Activated naive CD8-positive, alpha-beta T cell treated with anti-CD3 and anti-CD28 coated beads, Interleukin-2, amount 10 ng/mL, durations not matched to agents 7 days and 5 days (primary cell): ENCODE results near the gene MOV10L1. TPM values are rescaled to one million over a fixed set of nuclear protein-coding genes. Genes with fewer than 3 reads are reported as not detected.

Experiments
- ATAC-seq: fragments of 150-1000 bp; cut with Tn5 transposase; one replicate; pipeline ENCODE4 v1.10.0; 2021; ENCODE audit warnings: low read depth, moderate library complexity
- POLR2A ChIA-PET: fragments of 350-600 bp; sonication (Branson Sonifier 250); formaldehyde crosslinking; loops from one replicate; lab custom pipeline; 2021; ENCODE audit warnings: antibody characterized with exemption; lab: Charles Lee
- DNase-seq: peaks from one replicate; pipeline ENCODE4 v3.0.0; 2021
- H3K27ac Mint-ChIP-seq: one replicate; pipeline ENCODE4 v1.8.0; 2022; ENCODE audit warnings: mild to moderate bottlenecking, mixed read lengths
- H3K27me3 Mint-ChIP-seq: one replicate; pipeline ENCODE4 v1.8.0; 2022; ENCODE audit warnings: mild to moderate bottlenecking, moderate library complexity, mixed read lengths
- H3K36me3 Mint-ChIP-seq: one replicate; pipeline ENCODE4 v1.8.0; 2021; ENCODE audit warnings: mild to moderate bottlenecking, mixed read lengths
- H3K4me1 Mint-ChIP-seq: one replicate; pipeline ENCODE4 v1.8.0; 2021; ENCODE audit warnings: mixed read lengths
- H3K4me3 Mint-ChIP-seq: one replicate; pipeline ENCODE4 v1.8.0; 2022; ENCODE audit warnings: mild to moderate bottlenecking, moderate library complexity, mixed read lengths
- H3K9me3 Mint-ChIP-seq: one replicate; pipeline ENCODE4 v1.8.0; 2021; ENCODE audit warnings: mixed read lengths
- total RNA-seq, 2 experiments: library from RNA; stranded (reverse); gene quantifications; one replicate each; pipeline ENCODE4 v1.2.3, GENCODE V29; 2021

MOV10L1 gene
- total RNA-seq, 2 experiments from 2014 or later, result not detected

- POLR2A ChIA-PET, result no interaction called here
- DNase-seq (no peak), ATAC-seq (no peak)
- no peak overlapping the region for H3K4me3 Mint-ChIP-seq
- H3K27ac Mint-ChIP-seq, result no peak overlapping the region
- peaks cover 2% of the 10 kb centered on the region for H3K4me1 Mint-ChIP-seq
- H3K27me3 Mint-ChIP-seq, result peaks cover 14% of the 10 kb centered on the region
- H3K9me3 Mint-ChIP-seq, result no peaks in the 10 kb centered on the region
- no peaks in the 10 kb centered on the region for H3K36me3 Mint-ChIP-seq
Measured at GRCh38 chr22:50063589-50064393, 26.0 kb upstream of the MOV10L1 start.

GRCh38 chr22:50064453-50064852 is 25.4 kb upstream of the MOV10L1 start:
- peaks cover 2% of the 10 kb centered on the region for H3K4me1 Mint-ChIP-seq
- H3K4me3 Mint-ChIP-seq, result no peak overlapping the region
- peaks cover 7% of the 10 kb centered on the region for H3K27me3 Mint-ChIP-seq
- POLR2A ChIA-PET, result no interaction called here
- no peak for DNase-seq
- ATAC-seq, result no peak
- H3K36me3 Mint-ChIP-seq, result no peaks in the 10 kb centered on the region
- no peaks in the 10 kb centered on the region for H3K9me3 Mint-ChIP-seq
- no peak overlapping the region for H3K27ac Mint-ChIP-seq

GRCh38 chr22:50067244-50067643 is 22.6 kb upstream of the MOV10L1 start:
- no peak overlapping the region for H3K27ac Mint-ChIP-seq
- DNase-seq, result no peak
- H3K4me3 Mint-ChIP-seq, result no peak overlapping the region
- POLR2A ChIA-PET, result no interaction called here
- no peak for ATAC-seq
- no peaks in the 10 kb centered on the region for H3K36me3 Mint-ChIP-seq
- no peaks in the 10 kb centered on the region for H3K9me3 Mint-ChIP-seq
- no peaks in the 10 kb centered on the region for H3K27me3 Mint-ChIP-seq
- no peaks in the 10 kb centered on the region for H3K4me1 Mint-ChIP-seq

GRCh38 chr22:50068096-50068495 is 21.7 kb upstream of the MOV10L1 start:
- no peak for ATAC-seq
- Mint-ChIP-seq H3K4me3 (no peak overlapping the region), H3K4me1 (no peaks in the 10 kb centered on the region), H3K9me3 (no peaks in the 10 kb centered on the region), H3K27me3 (no peaks in the 10 kb centered on the region), H3K36me3 (no peaks in the 10 kb centered on the region), H3K27ac (no peak overlapping the region)
- DNase-seq, result no peak
- POLR2A ChIA-PET, result no interaction called here

DNA sequence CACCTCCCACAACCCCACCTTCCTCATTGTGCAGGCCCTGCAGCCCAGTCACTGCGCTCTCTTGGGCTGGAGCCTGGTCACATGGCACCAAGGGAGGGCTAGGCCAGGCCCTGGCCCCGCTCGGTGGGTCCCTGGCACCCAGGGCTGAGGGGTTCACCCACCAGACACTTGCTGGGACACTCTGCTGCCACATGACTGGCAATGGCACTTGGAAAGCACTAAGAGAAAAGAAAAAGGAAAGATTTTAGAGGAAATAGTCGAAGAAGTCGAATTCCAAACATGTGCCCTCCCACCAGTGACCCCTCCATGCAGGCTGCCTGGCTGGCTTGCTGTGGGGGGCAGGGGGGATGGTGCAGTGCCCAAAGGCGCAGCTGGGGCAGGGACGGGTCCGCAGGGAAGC is 19.4 kb upstream of the MOV10L1 start:
- H3K27ac Mint-ChIP-seq, result no peak overlapping the region

DNA sequence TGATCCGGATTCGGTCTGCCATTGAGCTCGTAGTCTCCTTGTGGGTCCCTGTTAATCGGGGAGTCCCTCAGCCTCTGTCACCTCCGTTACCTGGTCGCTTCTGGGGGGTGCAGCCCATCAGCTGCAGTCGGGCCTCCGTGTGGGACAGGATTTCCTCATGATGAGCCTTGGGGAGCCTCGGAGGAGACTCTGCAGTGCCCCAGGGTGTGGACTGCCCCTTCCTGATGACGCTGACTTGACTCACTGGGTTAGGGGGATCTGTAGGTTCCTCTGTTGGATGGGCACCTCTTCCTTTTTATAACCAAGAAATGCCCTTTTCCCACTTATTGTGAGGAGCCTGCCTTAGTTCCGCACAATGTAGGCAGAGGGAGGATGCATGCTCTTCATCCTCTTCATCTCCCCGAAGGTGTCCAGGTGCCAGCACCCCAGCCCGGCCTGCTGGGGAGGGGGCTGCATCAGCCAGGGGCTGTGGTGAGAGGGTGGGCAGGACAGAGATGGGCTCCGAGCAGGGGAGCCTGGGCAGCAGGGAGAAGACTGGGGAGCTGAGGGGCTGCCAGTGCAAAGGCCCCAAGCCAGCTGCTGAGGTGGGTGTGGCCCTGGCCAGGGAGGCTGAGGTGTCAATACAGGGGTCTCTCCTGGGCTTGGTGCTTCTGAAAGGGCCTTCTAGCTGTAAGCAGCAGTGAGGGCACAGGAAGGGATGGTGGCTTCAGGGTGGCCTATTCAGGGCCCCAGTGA is 18.2 kb upstream of the MOV10L1 start:
- POLR2A ChIA-PET, result interaction anchor here (1.0 kb wide), 1 partner anchor 41 kb away, joined by 3 read pairs; no protein-coding TSS in a partner anchor
- Mint-ChIP-seq H3K4me1 (no peaks in the 10 kb centered on the region), H3K36me3 (no peaks in the 10 kb centered on the region), H3K27me3 (no peaks in the 10 kb centered on the region), H3K4me3 (no peak overlapping the region), H3K27ac (no peak overlapping the region), H3K9me3 (no peaks in the 10 kb centered on the region)
- no peak for ATAC-seq
- no peak for DNase-seq

More for the DNA sequence above, 19.4 kb upstream of the MOV10L1 start:
- no peaks in the 10 kb centered on the region for H3K27me3 Mint-ChIP-seq
- ATAC-seq, result no peak
- H3K36me3 Mint-ChIP-seq, result no peaks in the 10 kb centered on the region
- H3K4me1 Mint-ChIP-seq, result no peaks in the 10 kb centered on the region
- H3K4me3 Mint-ChIP-seq, result no peak overlapping the region
- DNase-seq, result no peak
- no peaks in the 10 kb centered on the region for H3K9me3 Mint-ChIP-seq
- POLR2A ChIA-PET, result no interaction called here

DNA sequence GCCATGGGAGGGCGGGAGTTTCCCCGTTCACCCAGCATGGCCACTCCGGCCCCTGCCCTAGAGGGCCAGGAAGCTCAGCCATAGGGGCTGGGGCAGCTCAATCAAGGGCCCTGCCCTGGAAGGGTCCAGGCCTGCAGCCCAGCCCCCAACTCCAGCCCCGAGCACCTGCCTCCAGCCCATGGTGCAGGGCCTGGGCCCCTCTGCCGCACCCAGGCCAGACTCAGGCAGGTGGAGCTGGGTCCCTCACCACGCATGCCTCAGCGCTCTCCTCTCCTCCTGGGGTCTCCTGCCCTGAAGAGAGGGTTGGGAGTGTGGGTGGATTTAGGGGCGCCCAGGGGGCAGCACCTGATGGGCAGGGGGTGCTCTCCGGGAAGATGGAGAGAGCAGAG is 17.6 kb upstream of the MOV10L1 start:
- DNase-seq, result no peak
- no peak overlapping the region for H3K4me3 Mint-ChIP-seq
- H3K36me3 Mint-ChIP-seq, result no peaks in the 10 kb centered on the region
- H3K27me3 Mint-ChIP-seq, result no peaks in the 10 kb centered on the region
- H3K4me1 Mint-ChIP-seq, result no peaks in the 10 kb centered on the region
- H3K27ac Mint-ChIP-seq, result no peak overlapping the region
- POLR2A ChIA-PET, result interaction anchor here (1.0 kb wide), 1 partner anchor 40 kb away, joined by 3 read pairs; no protein-coding TSS in a partner anchor
- H3K9me3 Mint-ChIP-seq, result no peaks in the 10 kb centered on the region
- ATAC-seq, result no peak

DNA sequence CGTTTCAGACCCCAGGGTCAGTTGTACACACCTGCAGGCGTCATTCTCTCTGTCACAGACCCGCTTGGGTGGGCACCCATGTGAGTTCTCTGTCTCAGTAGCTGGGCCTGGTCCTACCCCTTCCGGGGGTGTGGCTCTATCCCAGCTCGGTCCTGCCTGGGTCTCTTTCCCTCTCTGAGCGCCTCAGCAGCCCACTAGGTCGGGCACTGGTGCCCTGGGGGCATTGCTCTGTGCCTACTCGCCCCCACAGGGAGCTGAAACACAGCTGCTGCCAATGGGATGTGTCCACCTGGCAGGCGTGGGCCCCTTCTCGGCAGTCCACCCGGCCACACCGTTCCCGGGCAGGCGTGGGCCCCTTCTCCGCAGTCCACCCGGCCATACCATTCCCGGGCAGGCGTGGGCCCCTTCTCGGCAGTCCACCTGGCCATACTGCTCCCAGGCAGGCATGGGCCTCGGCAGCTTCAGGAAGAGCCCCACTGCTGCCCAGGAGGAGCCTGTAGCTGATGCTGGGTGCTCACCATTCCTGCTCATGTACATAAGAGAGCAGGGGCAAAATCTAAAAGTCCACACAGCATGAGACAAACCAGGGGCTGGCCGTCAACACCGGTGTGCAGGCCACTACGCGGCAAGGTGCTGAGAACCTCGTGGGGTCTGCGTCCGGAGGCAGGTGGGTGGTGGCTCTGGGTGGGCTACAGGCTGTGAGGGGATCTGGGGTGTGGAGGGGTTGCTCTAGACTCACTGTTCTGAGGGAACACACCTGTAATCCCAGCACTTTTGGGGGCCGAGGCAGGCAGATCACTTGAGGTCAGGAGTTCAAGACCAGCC is 16.9 kb upstream of the MOV10L1 start:
- Mint-ChIP-seq H3K9me3 (no peaks in the 10 kb centered on the region), H3K27ac (no peak overlapping the region), H3K36me3 (no peaks in the 10 kb centered on the region), H3K4me3 (no peak overlapping the region), H3K4me1 (no peaks in the 10 kb centered on the region), H3K27me3 (no peaks in the 10 kb centered on the region)
- POLR2A ChIA-PET, result interaction anchor here (1.0 kb wide), 1 partner anchor 39 kb away, joined by 3 read pairs; no protein-coding TSS in a partner anchor
- ATAC-seq (no peak), DNase-seq (no peak)

- ATAC-seq (no peak), DNase-seq (no peak)
- Mint-ChIP-seq H3K27ac (no peak overlapping the region), H3K4me1 (no peaks in the 10 kb centered on the region), H3K36me3 (no peaks in the 10 kb centered on the region), H3K4me3 (no peak overlapping the region), H3K27me3 (no peaks in the 10 kb centered on the region), H3K9me3 (no peaks in the 10 kb centered on the region)
- POLR2A ChIA-PET, result no interaction called here
Measured at GRCh38 chr22:50074056-50074455, 15.8 kb upstream of the MOV10L1 start.

DNA sequence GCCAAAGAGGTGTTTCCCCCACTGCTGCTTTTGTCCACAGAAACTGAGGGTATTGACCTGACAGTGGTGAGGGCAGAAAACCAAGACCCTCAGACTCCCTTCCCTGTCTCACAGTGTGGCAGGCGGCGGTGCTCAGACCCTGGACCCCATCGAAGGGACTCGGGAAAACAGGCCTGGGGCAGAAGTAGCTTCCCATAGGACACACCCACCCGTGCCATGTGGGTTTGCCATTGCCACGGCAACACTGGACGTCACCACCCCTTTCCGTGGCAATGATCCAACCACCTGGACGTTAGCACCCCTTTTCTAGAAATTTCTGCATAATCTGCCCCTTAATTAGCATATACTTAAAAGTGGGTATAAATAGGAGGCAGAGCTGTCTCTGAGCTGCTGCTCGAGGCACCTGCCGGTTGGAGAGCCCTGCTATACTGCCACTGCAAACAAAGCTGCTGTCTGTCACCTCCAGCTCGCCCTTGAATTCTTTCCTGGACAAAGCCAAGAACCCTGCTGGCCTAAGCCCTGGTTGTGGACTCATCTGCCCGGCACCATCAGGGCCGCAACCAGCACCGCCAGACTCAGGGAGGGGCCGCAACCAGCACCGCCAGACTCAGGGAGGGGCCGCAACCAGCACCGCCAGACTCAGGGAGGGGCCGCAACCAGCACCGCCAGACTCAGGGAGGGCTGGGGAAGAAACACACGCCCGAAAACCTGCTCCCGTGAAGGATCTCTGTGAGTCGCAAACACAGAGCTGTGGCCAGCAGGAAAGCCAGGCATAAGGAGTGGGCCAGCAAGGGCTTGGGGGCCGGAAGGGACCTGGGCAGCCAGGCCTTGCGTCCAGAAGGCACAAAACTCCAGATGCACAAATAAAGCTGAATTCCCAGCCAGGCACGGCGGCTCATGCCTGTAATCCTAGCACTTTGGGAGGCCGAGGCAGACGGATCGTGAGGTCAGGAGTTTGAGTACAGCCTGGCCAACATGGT is 15.0 kb upstream of the MOV10L1 start:
- DNase-seq (no peak), ATAC-seq (no peak)
- Mint-ChIP-seq H3K4me3 (no peak overlapping the region), H3K27ac (no peak overlapping the region), H3K9me3 (no peaks in the 10 kb centered on the region), H3K27me3 (no peaks in the 10 kb centered on the region), H3K36me3 (no peaks in the 10 kb centered on the region), H3K4me1 (no peaks in the 10 kb centered on the region)
- POLR2A ChIA-PET, result no interaction called here

DNA sequence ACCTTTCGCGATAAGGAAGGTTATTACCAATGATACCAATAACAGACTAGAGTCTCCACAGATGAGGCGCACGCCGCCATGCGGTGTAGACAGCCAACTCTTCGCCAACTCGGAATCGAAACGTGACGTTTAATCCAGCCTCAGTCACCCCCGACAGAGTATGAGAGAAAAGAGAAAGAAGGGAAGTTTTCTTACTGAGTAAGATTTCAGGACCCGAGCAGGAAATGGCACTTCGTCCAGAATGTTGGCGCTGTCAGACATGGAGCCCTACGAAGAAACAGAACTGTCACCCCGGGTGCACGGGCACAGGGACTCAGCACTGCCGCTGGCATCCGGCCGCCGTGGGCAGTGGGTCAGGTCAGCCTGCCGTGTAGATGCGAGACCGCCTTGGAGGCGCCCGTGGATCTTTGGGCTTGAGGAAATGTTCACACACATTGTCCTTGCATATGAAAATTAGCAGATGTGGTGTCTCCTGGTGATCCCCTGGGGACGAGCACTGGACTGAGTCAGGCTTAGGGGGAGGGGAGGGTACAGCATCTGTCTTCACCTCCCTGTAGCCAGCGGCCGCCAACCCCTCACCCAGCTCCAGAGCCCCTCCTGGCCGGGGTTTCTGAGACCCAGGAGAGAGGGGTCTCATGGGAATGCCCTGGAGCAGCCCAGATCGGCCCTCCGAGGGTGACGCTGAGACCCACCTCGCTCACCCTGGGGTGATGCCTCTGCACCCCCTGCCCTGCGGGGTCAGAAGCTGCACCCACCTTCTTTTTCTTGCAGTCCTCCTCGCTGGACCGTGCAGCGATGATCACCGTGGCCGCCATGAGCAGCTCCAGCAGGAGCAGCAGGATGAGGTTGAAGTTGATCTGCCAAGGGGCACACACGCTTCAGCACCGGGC is 12.9 kb upstream of the MOV10L1 start:
- POLR2A ChIA-PET, result no interaction called here
- Mint-ChIP-seq H3K4me1 (no peaks in the 10 kb centered on the region), H3K36me3 (no peaks in the 10 kb centered on the region), H3K27ac (no peak overlapping the region), H3K27me3 (no peaks in the 10 kb centered on the region), H3K9me3 (no peaks in the 10 kb centered on the region), H3K4me3 (no peak overlapping the region)
- ATAC-seq (no peak), DNase-seq (no peak)

- ATAC-seq (no peak), DNase-seq (no peak)
- Mint-ChIP-seq H3K4me1 (no peaks in the 10 kb centered on the region), H3K27me3 (no peaks in the 10 kb centered on the region), H3K27ac (no peak overlapping the region), H3K36me3 (no peaks in the 10 kb centered on the region), H3K9me3 (no peaks in the 10 kb centered on the region), H3K4me3 (no peak overlapping the region)
- POLR2A ChIA-PET, result no interaction called here
Measured at GRCh38 chr22:50078246-50078645, 11.6 kb upstream of the MOV10L1 start.
